ENCODE data around the gene ADAM19.

The ADAM19 gene

GRCh38 chr5:157542282-157543000 lies 33.1 kb downstream of the ADAM19 start:
- in situ Hi-C loops (cut with HindIII; ENCODE audit: low pct_ligation_motif_present, low sequenced_read_pairs) = no loop called here
- no peak for DNase-seq
- TF ChIP-seq CTCF (IDR thresholded peaks at IDR 0.05; ENCODE audit: low read depth, low read length, missing control alignments) = no peak
- Histone ChIP-seq H3K4me3 (ENCODE audit: low read depth, low read length) (no peak overlapping the region), H3K27me3 (replicated peaks) (no peaks in the 10 kb centered on the region), H3K36me3 (replicated peaks) (peaks cover 8% of the 10 kb centered on the region), H3K27ac (peak overlapping the region; percentile 85)

- Histone ChIP-seq H3K27ac (peak overlapping the region; percentile 89), H3K27me3 (replicated peaks) (no peaks in the 10 kb centered on the region), H3K36me3 (replicated peaks) (peaks cover 17% of the 10 kb centered on the region), H3K4me3 (ENCODE audit: low read depth, low read length) (peak overlapping the region; percentile 3)
- in situ Hi-C loops (cut with HindIII; ENCODE audit: low pct_ligation_motif_present, low sequenced_read_pairs) = no loop called here
- DNase-seq = no peak
- no peak for TF ChIP-seq CTCF (IDR thresholded peaks at IDR 0.05; ENCODE audit: low read depth, low read length, missing control alignments)
These were observed 34.0 kb downstream of the ADAM19 start for GRCh38 chr5:157541447-157542118.

- peak overlapping the region; percentile 3 for H3K4me3 ChIP-seq (ENCODE audit: low read depth, low read length)
- no peaks in the 10 kb centered on the region for H3K27me3 ChIP-seq (replicated peaks)
- H3K27ac ChIP-seq = peak overlapping the region; percentile 89
- DNase-seq = peak; percentile 72
- in situ Hi-C loops (cut with HindIII; ENCODE audit: low pct_ligation_motif_present, low sequenced_read_pairs) = no loop called here
- peaks cover 21% of the 10 kb centered on the region for H3K36me3 ChIP-seq (replicated peaks)
- TF ChIP-seq CTCF (IDR thresholded peaks at IDR 0.05; ENCODE audit: low read depth, low read length, missing control alignments) = peak; percentile 7
These were observed 34.7 kb downstream of the ADAM19 start for GRCh38 chr5:157540707-157541446.

GRCh38 chr5:157540124-157540523 lies 35.5 kb downstream of the ADAM19 start:
- in situ Hi-C loops (cut with HindIII; ENCODE audit: low pct_ligation_motif_present, low sequenced_read_pairs) = no loop called here
- peak overlapping the region; percentile 89 for H3K27ac ChIP-seq
- no peak overlapping the region for H3K4me3 ChIP-seq (ENCODE audit: low read depth, low read length)
- DNase-seq = no peak
- TF ChIP-seq CTCF (IDR thresholded peaks at IDR 0.05; ENCODE audit: low read depth, low read length, missing control alignments) = no peak
- H3K36me3 ChIP-seq (replicated peaks) = peaks cover 28% of the 10 kb centered on the region
- H3K27me3 ChIP-seq (replicated peaks) = no peaks in the 10 kb centered on the region

GRCh38 chr5:157539503-157540022 lies 36.0 kb downstream of the ADAM19 start:
- in situ Hi-C loops (cut with HindIII; ENCODE audit: low pct_ligation_motif_present, low sequenced_read_pairs) = no loop called here
- no peak for TF ChIP-seq CTCF (IDR thresholded peaks at IDR 0.05; ENCODE audit: low read depth, low read length, missing control alignments)
- H3K36me3 ChIP-seq (replicated peaks) = peaks cover 34% of the 10 kb centered on the region
- no peaks in the 10 kb centered on the region for H3K27me3 ChIP-seq (replicated peaks)
- H3K4me3 ChIP-seq (ENCODE audit: low read depth, low read length) = no peak overlapping the region
- peak overlapping the region; percentile 89 for H3K27ac ChIP-seq
- DNase-seq = no peak

Data from brain microvascular endothelial cell (primary cell).